HL-60/S4 (cell line): Measurements from ENCODE around the gene OR1I1.
"Not testable (repeated sequence)": the region's sequence is repeated elsewhere in the genome, so short reads cannot be mapped to it uniquely, and the experiment has no call there.

ENCODE experiments used
- in situ Hi-C: fragments of 300-500 bp; cut with MboI; formaldehyde crosslinking; loops from 2 replicates; pipeline ENCODE4 v1.14.3; 2022; ENCODE audit warnings: low sequenced_read_pairs

OR1I1 gene

DNA sequence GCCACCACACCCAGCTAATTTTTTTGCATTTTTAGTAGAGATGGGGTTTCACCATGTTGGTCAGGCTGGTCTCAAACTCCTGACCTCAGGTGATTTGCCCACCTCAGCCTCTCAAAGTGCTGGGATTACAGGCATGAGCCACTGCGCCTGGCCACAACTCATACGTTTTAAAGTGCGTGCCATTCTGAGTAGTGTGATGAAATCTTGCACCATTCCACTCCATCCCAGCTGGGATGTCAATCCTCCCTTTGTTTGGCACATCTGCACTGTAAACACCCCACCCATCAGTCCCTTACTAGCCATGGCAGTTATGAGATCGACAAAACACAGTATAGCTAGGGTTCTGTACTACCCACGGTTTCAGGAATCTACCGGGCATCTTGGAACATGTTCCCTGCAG is 16.0 kb downstream of the OR1I1 start:
- in situ Hi-C loops = not testable (repeated sequence)

DNA sequence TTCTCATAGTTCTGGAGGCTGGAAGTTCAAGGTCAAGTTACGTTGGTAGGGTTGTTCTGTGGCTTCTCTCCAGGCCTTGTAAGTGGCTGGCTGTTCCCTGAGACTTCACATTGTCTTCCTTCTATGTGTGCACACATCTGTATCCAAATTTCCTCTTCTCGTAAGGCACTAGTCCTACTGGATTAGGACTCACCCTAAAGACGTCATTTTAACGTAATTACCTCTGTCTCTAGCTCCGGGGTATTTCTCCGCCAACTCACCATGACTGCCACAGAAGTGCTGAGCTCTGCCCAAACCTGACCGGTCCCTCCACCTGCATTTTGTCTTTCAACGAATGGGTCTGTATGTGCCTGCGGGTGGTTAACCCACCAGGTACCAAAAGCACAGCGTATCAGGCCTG is 16.4 kb downstream of the OR1I1 start:
- in situ Hi-C loops = no loop called here

DNA sequence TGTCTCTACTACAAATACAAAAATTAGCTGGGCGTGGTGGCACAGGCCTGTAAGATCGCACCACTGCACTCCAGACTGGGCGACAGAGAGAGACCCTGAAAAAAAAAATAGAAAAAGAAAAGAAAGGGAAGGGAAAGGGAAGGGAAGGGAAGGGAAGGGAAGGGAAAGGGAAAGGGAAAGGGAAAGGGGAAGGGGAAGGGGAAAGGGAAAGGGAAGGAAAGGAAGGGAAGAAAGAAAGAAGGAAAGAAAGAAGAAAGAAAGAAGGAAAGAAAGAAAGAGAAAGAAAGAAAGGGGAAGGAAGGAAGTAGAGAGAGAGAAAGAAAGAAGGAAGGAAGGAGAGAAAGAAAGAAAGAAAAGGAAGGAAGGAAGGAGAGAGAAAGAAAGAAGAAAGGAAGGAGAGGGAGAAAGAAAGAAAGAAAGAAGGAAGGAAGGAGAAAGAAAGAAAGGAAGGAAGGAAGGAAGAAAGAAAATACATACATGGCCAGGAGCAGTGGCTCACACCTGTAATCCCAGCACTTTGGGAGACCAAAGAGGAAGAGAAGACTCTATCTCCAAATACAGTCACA is 17.1 kb downstream of the OR1I1 start:
- in situ Hi-C loops = no loop called here

- in situ Hi-C loops = no loop called here
These were observed 19.6 kb downstream of the OR1I1 start for GRCh38 chr19:15101479-15102082.

- in situ Hi-C loops = no loop called here
These were observed 22.0 kb downstream of the OR1I1 start for GRCh38 chr19:15104003-15104402.

GRCh38 chr19:15104411-15104810 is 22.4 kb downstream of the OR1I1 start:
- in situ Hi-C loops = no loop called here

DNA sequence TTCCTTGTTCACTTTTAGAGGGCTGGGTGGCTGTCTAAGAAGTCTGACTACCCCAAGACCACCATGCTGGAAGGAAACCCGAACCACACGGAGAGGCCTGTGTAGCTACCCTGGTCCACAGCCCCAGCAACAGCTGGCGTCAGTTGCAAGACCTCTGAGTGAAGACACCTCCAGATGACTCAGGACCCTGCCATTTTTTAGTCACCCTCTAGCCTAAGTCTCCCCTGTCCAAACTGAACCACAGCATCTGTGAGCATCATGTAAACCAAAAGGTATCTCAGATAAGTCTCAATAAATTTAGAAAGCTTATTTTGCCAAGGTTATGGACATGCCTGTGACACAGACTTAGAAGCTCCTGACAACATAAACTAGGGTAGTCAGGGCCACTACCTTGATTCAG is 23.0 kb downstream of the OR1I1 start:
- in situ Hi-C loops = no loop called here

DNA sequence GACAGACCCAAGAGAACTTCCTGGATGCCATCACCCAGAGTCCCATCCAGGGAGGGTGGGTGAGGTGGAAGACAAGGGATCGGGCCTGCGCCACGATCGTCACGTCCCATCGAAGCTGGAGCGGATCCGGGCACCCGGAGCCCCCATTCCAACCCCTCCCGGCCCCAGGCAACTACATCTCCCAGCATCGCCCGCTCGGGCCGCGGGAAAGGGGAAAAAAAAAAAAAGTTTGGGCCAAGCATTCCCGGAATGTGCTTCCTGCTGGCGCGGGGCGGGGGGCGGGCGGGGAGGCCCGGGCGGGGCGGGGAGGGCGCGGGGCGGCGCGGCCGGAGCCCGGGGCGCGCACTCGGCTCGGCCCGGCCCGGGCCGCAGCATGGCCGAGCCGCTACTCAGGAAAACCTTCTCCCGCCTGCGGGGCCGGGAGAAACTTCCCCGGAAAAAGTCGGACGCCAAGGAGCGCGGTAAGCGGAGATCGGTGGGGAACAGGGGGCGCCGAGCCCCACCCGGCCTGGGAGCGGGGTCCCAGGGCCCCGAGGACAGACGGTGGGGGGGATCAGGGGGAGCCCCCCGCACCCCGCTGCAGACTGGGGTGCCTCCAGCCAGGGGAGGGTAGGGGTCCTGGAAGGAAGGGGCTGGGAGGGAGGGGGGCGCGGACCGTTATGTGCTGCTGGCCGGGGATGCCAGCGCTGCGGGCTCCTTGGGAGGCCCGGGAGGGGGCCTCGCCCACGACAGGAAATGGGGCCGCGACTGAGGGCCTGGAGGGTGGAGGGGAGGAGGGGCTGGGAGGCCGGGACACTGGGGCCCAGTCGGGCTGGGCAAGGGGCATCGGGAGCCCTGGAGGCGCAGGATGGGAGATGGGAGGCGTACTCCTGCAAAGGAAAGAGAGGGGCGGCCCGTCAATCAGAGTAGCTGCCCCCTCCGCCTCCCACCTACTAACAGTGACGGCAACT is 25.3 kb downstream of the OR1I1 start, which contains the start of gene SYDE1:
SYDE1 (plus strand) TSS at position 341 of the 950 bp plus-strand sequence; CDS start at position 374, 33 bp downstream.
- in situ Hi-C loops = no loop called here

DNA sequence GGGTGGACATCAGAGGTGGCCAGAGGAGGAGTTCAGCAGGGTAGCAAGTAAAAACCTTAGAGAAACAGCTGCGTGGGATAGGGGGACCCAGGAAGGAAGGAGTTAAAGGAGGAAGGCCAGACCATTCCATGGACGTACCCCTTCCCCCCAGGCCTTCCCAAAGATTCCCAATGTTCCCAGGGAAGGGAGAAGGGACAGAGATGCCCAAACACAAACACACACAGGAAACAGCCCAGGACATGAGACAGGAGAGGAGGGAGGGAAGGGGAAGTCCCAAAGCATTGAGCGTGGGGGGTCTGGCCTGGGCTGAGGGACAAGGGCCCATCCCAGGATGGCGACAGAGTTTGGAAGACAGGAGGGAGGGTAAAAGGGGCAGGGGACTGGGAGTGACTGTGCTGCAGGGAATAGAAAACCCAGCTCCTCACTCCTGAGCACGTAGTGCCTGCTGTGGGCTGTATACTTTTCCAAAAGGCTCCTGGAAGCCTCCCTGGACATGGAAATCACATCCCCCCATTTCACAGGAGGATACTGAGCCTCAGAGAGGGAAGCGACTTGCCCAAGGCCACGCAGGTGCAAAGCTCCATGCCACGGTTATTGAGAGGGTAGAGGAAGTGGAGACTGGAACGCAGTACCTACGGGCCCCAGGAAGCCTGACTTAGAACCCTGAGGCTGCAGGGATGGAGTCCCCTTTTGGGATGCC is 26.3 kb downstream of the OR1I1 start:
- in situ Hi-C loops = no loop called here

DNA sequence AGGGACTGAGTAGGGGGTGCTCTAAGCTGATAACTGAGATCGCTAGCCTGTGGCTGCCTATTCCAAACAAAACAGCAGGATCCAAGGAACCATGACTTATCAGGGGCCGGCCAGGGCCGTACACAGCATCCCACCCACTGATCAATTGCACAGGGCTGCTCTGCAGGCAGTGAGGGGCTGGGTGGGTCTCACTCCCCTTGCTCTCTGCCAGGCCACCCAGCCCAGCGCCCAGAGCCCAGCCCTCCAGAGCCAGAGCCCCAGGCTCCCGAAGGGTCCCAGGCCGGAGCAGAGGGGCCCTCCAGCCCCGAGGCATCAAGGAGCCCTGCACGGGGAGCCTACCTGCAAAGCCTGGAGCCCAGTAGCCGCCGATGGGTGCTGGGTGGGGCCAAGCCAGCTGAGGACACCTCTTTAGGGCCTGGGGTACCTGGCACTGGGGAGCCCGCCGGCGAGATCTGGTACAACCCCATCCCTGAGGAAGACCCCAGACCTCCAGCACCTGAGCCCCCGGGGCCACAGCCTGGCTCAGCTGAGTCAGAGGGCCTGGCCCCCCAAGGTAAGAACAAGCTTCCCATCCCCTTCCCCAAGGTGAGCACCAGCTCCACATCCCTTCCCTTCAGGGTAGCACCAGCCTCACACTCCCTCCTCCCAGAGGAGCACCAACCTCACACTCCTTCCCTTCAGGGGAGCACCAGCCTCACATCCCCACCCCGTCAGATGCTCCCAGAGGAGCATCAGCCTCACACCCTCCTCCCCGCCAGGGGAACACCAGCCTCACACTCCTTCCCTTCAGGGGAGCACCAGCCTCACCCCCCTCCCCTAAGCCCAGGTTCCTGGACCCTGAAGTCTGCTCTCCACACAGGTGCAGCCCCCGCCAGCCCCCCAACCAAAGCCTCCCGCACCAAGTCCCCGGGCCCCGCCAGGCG is 27.1 kb downstream of the OR1I1 start:
- in situ Hi-C loops = no loop called here

- in situ Hi-C loops = no loop called here
These were observed 27.9 kb downstream of the OR1I1 start for GRCh38 chr19:15109768-15110417.

DNA sequence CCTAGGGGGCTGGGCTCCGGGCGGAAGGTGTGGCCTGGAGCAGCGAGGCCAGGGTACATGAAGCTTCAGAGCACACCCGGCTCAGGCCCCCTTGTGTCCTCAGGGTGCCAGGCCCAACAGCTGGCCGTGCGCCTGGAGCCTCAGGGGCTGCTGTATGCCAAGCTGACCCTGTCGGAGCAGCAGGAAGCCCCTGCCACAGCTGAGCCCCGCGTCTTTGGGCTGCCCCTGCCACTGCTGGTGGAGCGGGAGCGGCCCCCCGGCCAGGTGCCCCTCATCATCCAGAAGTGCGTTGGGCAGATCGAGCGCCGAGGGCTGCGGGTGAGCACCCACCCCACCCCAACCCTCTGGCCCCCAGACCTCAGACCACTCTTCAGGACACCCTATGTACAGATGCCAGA is 28.4 kb downstream of the OR1I1 start:
- in situ Hi-C loops = no loop called here

GRCh38 chr19:15111758-15112157 is 29.7 kb downstream of the OR1I1 start:
- in situ Hi-C loops = no loop called here

GRCh38 chr19:15112385-15112784 is 30.4 kb downstream of the OR1I1 start:
- in situ Hi-C loops = no loop called here

GRCh38 chr19:15113245-15114152 is 31.5 kb downstream of the OR1I1 start:
- in situ Hi-C loops = no loop called here

GRCh38 chr19:15114153-15114540 is 32.1 kb downstream of the OR1I1 start:
- in situ Hi-C loops = no loop called here

DNA sequence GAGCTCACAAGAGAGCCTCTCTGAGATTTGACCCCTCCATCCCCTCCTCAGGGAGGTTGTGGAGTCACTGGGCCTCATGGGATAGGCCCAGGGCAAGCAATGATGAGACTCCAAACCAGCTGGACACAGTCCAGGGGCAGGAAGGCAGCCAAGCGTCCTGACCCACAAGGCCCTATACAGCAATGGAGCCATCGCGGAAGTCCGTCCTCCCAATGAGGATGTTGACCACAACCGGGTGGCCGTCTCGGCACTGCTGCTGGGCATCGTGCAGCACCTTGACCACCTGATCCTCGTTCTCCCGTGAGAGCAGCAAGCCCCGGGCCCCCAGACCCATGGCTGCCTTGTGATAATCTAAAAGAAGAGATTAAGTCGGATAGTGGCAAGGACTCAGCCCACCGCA is 33.1 kb downstream of the OR1I1 start:
- in situ Hi-C loops = no loop called here

DNA sequence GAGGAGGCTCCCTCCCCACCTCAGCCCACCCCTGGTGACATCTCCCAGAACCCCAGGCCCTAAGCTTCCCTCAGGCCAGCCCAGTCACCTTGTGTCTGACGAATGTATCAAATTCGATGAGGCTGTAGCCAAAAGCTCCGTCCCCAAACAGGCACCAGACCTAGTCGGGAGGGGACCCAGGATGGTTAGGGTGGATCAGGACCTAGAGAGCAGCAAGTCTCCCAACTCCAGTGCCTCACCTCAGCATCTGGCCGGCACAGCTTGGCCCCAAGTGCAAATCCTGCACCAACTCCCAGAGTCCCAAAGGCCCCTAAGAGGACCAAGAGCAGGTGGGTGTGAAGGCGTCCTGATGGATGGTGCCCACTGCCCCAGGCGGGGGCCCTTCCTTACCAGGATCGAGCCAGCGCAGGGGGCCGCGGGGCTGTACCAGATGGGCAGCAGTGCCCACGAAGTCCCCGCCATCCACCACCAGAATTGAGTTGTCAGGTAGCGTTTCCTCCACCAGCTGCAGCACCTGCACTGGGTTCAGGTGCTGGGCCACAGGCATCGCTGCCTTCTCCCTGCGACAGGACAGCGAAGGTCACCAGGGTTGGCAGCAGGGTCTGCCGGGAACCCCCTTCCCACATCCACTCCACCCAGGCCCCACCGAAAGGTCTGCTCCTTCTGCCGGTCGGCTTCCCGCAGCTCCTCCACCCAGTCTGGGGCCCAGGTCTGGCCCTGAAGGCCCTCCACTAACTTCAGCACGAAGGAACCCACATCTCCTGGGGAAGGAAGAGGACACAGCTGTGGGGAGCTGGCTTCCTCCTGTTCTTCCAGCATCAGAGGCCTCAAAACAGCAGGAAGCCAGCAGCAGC is 34.0 kb downstream of the OR1I1 start:
- in situ Hi-C loops = no loop called here
